GM19452 (cell line): ENCODE results near the gene EPB42.
"Not testable (repeated sequence)": the region's sequence is repeated elsewhere in the genome, so short reads cannot be mapped to it uniquely, and the experiment has no call there.

Source experiments
- ATAC-seq: cut with Tn5 transposase; IDR thresholded peaks from one replicate; pipeline ENCODE4 v1.9.1; 2021; ENCODE audit not compliant: unreplicated experiment

EPB42 gene

DNA sequence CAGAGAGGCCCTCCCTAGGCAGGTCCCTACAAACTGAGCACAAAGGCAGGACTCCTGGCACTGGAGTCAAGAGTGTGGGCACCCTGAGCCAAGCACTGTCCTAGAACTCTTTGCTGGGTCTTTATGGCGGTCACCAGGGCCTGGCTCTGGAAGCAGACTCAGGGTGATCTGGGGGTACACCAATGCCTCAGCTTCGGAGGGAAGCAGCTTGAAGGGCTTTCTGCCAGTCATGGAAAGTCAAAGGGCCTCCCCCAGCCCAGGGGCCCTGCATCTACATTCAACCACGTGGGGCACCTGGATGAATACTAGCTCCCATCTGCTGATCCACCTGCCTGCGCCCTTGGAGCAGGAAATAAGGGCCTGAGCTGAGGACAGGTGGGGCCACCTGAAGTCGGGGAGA lies 7.4 kb downstream of the EPB42 start:
- ATAC-seq: no peak

DNA sequence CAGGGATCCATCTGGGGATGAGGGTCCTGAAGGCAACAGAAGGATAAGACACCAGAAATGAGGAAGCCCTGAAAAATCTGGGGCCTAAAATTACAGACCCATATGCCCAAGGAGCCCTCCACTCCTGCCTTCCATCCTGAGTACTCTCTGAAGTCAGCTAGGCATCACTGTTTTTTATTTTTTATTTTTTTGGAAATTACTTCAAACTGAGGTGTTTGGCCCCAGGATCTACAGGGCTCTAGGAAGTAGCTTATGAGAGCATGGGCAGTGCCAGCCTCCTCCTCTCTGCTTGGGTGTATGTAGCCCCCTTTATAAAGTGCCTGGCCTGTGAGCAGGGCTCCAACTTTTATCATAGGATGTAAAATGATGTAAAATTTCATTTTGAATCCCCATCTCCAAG lies 7.9 kb downstream of the EPB42 start:
- ATAC-seq: no peak

DNA sequence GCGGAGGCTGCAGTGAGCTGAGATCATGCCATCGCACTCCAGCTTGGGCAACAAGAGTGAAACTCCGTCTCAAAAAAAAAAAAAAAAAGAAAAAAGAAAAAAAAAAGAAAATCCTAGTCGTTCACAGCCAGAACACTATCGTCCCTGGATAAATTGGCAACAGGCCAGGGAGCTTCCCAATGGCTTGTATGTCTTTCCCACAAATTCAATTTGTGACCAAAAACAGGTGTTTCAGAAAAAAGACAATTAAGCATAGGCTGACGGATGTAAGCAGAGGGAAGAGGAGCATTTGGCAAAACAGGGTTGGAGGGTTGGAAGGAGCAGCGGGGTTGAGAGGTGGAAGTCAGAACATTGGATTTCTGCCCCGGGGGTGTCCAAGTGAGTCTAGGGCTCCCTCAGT lies 8.5 kb downstream of the EPB42 start:
- no peak for ATAC-seq

DNA sequence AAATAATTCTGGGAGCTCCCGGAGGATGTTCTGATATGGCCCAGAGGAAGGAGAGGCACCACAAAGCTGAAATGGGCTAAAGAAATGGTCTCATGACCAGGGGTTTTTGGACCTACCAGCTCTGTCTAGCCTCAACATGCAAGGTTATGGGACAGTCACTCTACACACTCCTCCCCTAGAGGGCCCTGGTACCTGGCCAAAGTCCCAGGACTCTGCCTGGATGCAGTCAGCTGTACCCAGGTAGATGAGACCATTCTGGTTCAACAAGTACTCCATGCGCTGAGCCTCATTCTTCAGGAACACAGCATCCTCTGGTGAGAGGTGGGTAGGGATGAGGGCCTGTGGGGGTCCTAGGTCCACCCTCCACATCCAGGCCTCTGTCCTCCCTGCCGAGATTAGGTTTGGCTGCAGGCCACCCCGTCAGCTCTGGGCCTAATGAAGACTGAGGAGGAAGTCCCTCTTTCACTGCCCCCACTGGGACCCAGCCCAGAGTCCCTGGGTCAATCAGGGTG lies 9.5 kb downstream of the EPB42 start:
- no peak for ATAC-seq

DNA sequence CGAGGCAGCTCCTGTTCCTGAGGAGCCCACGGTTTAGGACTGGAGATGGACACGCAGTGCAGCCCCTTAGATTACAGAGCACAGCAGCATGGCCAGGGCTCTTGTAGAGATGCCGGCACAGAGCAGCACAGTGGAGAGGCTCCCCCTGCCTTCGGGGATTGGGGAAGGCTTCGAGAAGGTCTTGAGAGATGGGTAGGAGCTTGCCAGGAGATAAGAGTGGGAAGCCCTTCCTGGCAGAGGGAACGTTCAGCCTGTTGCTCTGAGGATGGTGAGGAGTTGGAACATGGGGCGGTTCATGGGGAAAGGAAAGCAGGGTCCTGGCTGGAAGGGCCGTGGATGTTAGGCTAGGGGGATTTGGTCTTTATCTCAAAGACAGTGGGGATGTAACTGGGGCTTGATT lies 10.0 kb downstream of the EPB42 start:
- no peak for ATAC-seq

DNA sequence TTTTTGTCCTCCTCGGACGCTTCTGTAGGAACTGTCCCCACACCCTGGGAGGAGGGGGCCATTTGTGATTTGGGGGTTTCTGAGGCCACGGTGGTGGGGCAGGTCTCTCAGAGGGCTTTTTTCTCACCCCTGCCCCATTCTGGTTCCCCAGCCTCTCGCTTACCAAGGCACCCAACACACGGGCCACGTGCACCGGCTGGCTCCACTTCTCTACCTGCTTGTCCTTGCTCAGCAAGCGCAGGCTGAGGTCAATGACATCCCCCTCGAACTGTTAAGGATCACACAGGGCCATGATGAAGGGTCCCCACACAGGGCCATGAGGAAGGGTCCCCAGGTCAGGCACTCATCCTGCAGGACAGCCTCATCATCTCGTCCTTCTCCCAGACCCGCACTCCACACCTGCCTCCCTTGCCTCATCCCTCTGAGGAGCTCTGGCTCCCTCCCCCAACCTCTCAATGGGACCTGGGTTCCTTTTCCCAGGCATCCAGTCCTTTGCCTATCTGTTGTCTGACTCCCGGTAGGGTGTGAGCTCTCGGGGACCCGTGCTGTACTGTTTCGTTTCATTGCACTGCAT lies 10.6 kb downstream of the EPB42 start:
- no peak for ATAC-seq

DNA sequence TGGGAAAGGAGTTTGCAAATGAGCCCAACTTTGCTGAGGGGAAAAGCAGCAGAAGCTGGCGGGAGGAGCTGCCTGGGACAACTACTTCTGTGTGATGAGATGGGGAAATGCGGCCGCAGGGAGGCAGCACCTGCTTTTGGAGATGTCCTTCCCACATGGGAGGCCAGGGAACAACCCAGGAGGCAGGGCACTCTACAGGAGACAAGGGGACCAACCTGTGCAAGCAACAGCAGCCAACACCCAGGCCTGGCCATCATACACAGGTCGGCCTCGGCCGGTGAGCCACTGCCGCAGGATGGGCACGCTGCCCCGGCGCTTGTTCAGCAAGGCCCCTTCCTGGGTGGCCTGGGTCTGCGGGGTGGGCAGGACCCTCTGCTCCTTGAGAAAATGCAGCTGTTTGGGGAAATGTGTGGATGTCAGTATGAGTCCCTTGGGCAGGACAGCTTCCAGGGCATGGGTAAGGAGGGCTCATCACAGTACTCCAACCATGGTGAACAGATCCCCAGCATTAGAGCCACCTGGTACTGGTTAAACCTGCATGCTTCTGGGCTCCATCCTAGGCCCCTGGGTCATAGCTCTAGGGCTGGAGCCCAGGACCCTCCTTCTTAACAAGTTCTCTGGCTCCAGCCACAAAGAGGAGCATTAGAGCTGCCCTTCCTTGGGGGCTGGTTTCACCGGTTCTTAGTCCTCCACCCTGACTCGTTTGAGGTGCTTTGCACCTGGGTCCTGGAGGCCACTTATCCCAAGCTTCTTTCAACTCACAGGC lies 11.6 kb downstream of the EPB42 start:
- no peak for ATAC-seq

DNA sequence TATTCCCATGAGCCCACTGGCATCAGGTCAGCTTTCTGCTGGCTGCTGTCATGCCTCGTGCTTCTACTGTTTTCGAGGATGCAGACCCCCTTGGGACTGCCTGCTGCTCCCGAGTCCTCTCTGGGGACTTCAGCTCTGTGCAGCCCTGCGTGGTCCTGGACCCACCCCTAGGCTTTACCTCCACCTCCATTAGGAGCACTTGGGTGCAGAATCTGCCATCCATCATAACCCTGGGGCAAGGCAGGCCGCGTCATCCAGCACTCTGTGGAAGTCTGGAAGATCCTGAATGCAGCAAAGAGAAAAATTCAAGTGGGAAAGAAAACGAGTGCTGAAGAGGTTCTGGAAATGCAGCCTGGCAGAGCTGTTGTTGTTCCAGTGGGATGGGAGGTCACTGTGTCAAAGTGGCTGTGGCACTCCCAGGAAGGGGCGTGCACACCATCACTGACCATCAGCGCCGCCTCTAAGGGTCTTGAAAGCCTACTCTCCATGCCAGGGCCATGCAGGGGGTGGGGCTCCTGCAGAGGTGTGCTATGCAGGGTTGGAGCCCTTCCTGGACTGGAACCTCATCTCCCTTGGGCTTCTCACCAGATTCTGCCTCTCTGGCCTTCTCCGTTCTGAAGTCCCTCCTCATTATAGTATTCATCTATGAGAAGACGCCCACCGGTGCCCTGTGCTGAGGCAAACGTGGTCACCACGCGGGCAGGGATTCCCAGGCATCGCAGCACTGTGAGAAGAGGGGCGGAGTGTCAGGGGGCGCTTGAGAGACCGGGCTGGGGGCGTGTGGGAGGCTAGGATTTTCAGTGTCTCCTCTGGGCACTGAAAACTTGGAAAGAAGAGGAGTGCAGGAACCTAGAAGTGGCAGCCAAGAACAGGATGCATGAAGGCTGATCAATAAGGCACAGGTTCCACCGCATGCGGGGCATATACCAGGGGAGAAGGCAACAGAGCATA lies 12.5 kb downstream of the EPB42 start:
- ATAC-seq: no peak

DNA sequence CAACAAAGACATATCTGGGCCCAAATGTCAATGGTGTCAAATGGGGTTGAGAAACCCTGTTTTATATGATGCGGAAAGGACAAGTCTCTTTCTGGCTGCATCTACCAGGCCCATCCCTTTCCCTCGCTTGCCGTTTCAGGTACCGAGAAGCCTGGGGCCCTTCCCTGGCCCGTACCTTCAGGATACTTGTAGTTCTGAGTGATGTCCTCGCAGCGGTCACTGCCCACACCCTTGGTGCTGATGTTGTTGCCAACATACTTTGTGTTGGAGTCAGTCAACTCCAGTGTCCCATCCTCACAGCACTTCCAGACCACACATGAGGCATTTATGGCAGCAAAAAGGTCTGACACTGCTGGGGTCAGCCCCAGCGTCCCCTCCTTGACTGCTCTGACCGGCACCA lies 13.8 kb downstream of the EPB42 start:
- ATAC-seq: no peak

DNA sequence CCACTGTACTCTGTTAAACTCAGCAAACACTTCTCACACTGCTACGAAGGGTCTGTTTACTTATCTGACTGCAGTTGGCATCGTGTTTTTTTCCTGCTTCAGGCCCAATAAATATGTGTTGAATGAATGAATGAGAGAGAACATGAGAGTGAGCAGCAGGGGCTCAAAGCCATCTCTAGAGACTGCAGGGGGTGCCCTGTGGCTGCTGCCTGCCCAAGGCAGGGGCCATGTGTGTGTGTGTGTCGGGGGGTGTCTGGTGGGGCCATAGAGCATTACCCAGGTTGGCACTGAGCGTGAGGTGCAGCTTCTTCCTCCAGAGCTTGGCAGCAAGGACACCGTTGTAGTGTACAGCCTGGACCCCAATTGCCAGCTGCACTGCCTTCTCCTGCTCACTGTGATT lies 14.8 kb downstream of the EPB42 start:
- ATAC-seq: no peak

DNA sequence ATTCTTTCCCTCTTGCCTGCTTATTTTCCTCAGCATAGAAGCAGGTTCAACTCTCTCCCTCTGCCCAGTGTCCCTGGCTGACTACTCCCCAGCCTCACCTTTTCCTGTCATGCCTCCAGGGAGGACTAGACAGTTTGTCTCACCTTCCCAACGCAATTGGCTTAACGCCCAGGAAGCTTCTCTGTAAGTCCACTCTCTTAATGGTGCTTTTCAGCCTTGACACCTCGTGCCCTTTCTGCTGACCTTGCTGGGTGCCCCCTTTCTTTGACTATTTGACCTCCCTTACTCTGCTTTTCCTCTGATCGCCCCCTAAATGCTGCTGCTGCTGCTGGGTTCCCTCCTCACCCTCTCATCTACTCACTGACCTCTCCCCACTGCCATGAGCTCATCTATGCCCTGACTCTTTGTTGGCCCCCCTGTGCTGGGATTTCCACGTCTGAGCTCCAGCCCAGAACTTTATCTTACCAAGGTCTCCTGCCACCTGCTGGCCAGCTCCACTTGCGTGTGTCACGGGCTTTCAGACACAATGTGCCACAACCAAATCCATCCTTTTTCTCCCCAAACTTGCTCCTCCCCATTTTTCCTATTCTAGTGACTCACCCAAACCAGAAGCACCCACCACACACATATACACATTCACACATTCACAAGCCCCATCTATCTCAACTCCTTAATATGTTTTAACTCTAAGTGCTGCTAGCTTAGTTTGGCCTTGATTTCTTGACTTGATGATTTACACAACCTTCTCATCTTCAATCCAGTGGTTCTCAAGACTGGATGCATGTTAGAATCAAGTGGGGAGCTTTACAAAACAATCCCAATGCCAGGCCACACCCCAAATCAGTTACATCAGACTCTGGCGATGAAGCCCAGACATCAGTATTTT lies 16.6 kb downstream of the EPB42 start:
- ATAC-seq: no peak

DNA sequence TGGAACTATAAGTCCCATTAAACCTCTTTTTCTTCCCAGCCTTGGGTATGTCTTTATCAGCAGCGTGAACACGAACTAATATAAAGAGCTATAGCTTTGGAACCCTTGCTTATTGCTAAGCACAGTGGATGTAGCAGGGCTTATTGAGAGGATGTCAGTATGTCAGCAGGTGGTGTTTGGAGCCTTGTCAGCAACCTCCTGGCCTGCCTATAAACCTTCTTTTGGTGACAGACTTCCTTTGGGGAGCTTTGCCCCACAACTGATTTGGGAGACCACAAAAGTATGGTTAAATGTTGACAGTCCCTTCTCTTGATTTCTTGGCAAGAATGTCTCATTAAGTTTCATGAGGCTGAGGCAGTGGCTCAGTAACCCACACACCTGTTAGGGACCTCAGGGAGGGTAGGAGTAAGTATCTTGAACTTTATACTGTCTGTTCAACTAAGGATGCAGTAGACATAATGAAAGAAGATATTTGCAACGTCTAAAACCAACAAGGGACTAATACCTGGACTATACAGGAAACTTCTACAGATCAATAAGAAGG lies 20.8 kb downstream of the EPB42 start:
- no peak for ATAC-seq

DNA sequence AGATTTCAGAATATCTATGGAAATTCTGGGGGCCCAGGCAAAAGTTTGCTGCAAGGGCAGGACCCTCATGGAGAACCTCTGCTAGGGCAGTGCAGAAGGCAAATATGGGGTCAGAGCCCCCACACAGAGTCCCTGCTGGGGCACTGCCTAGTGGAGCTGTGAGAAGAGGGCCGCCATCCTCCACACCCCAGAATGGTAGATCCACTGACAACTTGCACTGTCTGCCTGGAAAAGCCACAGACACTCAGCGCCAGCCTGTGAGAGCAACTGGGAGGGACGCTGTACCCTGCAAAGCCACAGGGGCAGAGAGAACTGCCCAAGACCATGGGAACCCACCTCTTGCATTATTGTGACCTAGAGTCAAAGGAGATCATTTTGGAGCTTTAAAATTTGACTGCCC lies 21.8 kb downstream of the EPB42 start:
- ATAC-seq: no peak

DNA sequence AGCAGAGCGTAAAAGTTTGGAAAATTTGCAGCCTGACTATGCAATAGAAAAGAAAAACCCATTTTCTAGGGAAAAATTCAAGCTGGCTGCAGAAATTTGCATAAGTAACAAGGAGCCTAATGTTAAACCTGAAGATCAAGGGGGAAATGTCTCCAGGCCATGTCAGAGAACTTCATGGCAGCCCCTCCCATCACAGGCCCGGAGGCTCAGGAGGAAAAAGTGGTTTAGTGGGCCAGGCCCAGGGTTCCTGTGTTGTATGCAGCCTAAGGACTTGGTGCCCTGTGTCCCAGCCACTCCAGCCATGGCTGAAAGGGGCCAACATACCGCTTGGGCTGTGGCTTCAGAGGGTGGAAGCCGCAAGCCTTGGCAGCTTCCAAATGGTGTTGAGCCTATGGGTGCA lies 22.3 kb downstream of the EPB42 start:
- not testable (repeated sequence) for ATAC-seq

DNA sequence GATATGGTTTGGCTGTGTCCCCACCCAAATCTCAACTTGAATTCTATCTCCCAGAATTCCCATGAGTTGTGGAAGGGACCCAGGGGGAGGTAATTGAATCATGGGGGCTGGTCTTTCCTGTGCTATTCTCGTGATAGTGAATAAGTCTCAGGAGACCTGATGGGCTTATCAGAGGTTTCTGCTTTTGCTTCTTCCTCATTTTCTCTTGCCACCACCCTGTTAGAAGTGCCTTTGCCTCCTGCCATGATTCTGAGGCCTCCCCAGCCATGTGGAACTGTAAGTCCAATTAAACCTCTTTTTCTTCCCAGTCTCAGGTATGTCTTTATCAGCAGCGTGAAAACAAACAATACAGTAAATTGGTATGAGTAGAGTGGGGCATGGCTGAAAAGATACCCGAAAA lies 23.0 kb downstream of the EPB42 start:
- ATAC-seq: not testable (repeated sequence)

DNA sequence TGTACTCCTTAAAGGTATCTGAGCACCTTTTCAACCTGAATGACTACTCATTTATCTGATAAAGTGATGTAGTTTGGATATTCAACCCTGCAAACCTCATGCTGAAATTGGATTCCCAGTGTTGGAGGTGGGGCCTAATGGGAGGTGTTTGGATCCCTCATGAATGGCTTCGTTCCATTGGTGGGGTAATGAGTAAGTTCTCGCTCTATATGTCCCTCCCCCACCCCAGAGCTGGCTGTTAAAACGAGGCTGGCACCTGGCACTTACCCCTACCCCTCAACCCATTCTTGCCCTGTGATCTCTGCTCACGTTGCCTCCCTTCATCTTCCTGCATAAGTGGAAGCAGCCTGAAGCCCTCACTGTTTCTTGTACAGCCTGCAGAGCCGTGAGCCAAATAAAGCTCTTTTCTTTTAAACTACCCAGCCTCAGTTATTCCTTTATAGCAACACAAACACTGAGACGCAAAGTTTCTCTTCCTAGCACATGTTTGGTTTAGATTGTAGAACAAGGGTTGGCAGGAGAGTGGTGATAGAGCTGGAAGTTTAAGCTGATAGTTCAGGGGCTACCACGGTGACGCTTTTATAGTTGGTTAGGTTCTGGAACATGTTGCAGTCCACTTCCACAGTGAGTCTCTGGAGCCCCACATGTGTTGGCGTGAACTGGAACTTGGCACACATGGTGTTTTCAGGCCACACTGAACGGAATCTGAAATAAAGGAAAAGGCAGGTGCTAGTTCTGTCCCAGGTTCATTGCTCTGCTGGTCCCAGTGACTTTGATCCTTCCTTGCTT lies 23.9 kb downstream of the EPB42 start:
- no peak for ATAC-seq

DNA sequence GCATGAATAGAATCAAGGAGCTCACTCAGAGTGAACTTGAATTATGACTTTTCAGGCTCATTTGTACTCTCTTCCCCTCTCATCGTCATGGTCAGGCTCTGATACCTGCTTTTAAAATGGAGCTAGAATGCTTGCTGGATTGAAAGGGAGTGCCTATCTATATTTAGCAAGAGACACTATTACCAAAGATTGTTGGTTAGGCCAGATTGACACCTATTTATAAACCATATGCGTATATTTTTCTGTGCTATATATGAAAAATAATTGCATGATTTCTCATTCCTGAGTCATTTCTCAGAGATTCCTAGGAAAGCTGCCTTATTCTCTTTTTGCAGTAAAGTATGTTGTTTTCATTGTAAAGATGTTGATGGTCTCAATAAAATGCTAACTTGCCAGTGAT lies 26.0 kb downstream of the EPB42 start:
- ATAC-seq: no peak

DNA sequence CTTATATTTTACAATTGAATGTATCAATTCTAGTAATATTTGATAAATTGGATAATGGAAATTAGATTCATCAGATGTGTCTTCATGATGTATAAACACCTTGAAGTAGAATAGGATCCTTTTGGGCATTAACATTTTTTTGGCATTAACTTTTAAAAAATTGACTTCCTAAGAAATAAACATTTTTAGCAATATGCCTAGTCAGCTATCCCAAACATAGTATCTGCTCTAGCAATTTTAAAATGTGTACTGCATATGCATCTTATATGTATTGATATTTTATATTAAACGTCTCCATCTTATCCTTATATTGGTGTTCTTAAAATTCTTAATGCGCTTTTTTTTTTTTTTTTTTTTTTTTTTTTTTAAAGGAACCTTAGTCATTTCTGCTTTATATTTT lies 27.1 kb downstream of the EPB42 start:
- no peak for ATAC-seq

DNA sequence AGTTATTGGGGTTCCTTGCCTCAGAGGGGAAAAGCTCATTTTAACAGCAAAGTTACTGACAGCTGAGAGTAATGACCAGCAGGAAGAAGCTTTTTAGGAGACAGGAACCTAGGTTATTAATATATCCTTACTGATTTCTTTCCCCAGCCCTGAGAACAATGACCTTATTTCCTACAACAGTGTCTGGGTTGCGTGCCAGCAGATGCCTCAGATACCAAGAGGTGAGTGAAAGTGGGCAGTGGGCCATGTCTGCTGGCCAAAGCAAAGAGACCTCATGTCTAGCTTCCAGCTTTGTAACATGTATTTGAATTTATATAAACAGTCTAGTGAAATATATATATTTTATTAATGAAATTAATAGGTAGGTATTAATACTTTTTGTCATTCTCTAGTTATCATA lies 30.6 kb downstream of the EPB42 start:
- no peak for ATAC-seq

DNA sequence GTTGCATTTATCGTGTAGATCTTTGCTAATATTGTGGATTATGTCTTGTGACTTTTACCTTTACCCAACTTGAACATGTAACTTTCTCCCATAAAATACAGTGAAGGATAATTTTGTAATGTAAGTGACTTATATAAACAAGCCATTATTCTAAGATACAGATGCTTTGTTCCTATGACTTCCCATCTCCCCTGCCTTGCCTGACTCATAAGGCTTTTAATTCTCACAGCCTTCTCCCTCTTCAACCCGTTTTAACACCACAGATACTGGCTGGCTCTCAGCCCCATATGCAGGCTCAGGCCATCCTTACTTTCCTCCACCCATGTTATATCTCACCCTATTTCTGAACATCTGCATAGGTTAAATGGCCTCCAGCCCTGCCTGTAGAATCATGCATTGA lies 31.5 kb downstream of the EPB42 start:
- ATAC-seq: no peak
